GM19043 (cell line): ENCODE data around the gene DHTKD1.

Source experiments
- ATAC-seq: cut with Tn5 transposase; IDR thresholded peaks from one replicate; pipeline ENCODE4 v1.9.1; 2021; ENCODE audit warnings: low read depth; ENCODE audit not compliant: unreplicated experiment

DHTKD1 gene, protein sequence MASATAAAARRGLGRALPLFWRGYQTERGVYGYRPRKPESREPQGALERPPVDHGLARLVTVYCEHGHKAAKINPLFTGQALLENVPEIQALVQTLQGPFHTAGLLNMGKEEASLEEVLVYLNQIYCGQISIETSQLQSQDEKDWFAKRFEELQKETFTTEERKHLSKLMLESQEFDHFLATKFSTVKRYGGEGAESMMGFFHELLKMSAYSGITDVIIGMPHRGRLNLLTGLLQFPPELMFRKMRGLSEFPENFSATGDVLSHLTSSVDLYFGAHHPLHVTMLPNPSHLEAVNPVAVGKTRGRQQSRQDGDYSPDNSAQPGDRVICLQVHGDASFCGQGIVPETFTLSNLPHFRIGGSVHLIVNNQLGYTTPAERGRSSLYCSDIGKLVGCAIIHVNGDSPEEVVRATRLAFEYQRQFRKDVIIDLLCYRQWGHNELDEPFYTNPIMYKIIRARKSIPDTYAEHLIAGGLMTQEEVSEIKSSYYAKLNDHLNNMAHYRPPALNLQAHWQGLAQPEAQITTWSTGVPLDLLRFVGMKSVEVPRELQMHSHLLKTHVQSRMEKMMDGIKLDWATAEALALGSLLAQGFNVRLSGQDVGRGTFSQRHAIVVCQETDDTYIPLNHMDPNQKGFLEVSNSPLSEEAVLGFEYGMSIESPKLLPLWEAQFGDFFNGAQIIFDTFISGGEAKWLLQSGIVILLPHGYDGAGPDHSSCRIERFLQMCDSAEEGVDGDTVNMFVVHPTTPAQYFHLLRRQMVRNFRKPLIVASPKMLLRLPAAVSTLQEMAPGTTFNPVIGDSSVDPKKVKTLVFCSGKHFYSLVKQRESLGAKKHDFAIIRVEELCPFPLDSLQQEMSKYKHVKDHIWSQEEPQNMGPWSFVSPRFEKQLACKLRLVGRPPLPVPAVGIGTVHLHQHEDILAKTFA

DNA sequence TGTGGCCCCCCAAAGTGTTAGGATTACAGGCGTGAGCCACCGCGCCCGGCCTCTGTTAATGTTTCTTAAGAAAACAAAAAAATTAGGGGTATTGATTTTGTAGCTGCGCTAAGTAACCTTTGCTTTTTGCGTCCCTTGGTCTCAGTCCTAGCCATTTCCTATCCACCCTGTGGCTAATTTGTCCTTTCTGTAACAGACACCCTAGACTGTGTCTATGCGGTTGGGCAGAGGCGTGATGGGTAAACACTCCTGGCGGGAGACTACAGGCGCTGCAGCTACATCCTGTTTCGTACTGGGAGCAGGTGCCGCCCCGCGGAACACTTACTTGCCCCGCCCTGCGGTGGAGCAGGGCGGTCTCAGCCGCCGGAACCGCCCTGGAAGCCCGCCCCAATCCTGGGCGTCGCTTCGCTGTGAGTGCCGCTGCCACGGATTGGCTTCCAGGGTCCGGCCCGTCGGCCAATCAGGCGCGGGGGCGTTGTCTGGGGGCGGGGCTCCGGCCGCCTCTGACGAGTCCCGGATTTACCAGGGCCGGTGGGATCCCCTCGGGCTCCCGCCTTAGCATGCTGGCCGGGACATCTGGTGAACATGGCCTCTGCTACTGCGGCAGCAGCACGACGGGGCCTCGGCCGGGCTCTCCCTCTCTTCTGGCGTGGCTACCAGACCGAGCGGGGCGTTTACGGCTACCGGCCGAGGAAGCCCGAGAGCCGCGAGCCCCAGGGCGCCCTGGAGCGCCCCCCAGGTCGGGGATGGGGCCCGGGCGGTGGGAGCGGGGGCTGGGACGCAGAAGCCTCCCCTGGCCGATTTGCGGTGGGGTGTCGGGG is at the start of gene DHTKD1:
Gene DHTKD1 (plus strand): TSS at position 506 of the 821 bp plus-strand sequence. CDS start 80 bp downstream, at position 586.
- peak; percentile 97 for ATAC-seq

DNA sequence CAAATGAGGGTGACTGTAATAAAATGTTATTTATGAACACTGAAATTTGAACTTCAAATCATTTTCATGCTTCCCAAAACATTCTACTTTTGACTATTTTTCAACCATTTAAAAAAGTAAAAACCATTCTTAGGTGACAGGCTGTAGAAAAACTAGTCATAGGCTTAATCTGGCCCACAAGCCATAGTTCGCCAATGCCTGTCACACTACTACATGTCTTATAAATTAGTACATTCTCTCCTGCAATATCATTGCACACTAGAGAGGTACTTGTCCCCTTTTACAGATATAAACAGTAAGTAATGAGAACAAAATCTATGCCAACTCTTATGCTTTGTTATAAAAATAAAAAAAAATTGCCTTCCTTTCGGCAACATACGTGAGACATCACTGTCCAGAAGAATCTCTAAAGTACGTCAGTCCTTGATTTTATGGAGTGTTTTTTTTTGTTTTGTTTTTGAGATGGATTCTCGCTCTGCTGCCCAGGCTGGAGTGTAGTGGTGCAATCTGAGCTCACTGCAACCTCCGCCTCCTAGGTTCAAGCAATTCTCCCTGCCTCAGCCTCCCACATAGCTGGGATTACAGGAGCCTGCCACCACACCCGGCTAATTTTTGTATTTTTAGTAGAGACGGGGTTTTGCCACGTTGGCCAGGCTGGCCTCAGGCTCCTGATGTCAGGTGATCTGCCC is 49.3 kb upstream of the DHTKD1 start:
- no peak for ATAC-seq

DNA sequence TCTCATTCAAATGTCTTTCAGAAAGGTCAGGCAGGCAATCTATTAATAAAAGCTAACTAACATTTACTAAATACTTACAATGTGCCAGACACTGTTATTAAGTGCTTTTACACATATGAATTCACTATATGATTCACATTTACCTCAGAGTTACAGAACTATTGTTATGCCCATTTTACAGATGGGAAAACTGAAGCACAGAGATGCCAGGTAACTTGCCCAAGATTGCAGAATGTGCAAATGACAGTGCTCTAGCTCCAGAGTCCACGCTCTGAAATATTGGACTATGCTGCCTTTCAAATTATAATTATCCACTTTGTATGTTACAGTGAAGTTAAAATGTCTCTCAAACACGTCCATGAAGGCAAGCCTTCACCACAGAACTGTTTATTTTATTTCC is 48.2 kb upstream of the DHTKD1 start:
- ATAC-seq = no peak

DNA sequence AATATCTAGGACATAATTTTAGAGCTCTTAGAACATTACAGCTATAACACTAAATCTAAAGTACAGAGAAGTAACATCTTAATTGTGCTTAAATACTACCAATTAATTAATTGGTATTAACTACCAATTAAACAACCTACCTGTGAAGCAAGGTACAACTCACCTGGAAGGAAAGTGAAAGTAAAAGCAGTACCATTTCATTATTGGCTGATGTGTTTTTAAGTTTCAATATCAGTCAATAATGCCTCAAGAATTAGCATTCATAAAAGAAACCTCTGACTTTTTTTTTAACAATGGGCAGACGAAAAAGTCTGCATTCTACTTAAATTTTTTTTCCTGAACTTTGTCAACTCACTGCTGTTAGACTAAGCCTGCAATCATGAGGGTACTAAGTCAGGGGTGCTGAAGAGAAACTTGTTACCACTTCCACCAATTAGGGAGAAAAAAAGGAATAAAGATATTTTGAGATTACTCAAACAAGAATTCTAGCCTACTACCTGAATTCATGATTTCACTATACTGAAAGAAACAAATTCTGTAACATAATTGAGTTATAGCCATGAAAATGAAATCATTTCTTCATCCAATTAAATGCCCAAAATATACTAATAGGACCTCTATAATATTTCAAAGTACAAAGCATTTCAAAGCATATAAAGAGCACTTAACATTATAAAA is 46.0 kb upstream of the DHTKD1 start:
- no peak for ATAC-seq

DNA sequence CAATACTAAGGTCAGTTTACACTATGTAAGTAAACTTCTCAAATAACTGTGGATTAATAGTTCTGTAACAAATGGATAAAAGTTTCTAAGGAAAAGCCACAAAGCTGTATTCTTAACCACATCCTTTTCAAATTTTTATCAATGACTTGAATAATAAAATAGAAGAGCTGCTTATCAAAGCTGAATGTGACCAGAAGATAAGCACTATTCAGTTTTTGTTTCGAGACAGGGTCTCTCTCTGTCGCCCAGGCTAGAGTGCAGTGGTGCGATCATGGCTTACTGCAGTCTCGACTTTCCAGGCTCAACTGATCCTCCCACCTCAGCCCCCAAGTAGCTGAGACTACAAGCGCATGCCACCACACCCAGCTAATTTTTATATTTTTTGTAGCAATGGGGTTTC is 43.2 kb upstream of the DHTKD1 start:
- ATAC-seq = no peak

DNA sequence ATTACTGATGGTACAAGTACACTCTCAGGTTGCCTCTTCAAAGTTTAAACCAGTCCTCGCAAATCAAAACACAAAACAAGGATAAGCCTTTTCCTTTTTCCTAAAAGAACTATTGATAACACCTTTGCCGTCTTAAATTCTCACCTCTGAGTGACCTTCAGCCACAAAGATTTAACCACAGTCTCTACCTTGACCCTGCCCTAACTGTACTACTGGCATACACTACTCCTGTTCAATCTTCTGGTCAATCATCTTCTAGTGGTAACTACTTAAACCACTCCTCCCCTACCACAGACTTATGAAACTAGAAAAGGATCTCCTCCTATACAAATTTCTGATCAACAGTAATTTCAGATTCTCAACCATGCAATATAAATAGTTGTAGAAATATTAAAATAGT is 41.2 kb upstream of the DHTKD1 start:
- peak; percentile 99 for ATAC-seq

DNA sequence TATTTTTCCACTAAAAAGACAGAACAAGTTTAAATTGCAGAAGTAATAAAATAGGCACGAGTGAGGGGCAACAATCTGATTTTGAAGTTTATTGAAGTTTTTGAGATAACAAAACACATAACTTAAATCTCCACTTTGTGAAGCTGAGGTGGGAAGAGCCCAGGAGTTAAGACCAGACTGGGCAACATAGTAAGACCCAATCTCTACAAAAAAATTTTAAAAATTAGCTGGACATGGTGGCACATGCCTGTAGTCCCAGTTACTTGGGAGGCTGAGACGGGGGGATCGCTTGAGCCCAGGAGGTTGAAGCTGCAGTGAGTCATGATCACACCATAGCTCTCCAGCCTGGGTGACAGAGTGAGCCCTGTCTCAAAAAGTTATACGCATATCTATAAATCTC is 37.4 kb upstream of the DHTKD1 start:
- no peak for ATAC-seq

GRCh38 chr10:12036073-12036655 is 32.6 kb upstream of the DHTKD1 start:
- no peak for ATAC-seq

- no peak for ATAC-seq
Observed at GRCh38 chr10:12041766-12042408, 26.9 kb upstream of the DHTKD1 start.

DNA sequence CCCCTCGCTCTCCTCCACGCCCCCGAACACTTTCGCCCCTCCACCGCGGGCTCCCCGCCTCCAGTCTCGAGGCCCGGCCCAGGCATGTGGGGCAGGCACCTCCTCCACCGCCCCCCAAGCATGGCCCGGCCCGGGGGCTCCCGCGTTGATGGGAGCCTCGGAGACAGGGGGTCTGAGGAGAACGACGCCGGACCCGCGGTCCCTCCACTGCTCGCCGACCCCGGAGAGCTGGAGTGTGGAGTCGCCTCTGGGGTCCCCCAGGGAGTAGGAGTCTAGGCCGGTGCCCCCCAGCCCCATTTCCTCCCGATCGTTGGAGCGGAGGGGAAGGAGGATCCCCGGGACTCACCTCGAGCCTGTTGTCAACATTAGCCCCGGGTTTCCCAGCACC is 26.4 kb upstream of the DHTKD1 start:
- ATAC-seq = peak; percentile 1

DNA sequence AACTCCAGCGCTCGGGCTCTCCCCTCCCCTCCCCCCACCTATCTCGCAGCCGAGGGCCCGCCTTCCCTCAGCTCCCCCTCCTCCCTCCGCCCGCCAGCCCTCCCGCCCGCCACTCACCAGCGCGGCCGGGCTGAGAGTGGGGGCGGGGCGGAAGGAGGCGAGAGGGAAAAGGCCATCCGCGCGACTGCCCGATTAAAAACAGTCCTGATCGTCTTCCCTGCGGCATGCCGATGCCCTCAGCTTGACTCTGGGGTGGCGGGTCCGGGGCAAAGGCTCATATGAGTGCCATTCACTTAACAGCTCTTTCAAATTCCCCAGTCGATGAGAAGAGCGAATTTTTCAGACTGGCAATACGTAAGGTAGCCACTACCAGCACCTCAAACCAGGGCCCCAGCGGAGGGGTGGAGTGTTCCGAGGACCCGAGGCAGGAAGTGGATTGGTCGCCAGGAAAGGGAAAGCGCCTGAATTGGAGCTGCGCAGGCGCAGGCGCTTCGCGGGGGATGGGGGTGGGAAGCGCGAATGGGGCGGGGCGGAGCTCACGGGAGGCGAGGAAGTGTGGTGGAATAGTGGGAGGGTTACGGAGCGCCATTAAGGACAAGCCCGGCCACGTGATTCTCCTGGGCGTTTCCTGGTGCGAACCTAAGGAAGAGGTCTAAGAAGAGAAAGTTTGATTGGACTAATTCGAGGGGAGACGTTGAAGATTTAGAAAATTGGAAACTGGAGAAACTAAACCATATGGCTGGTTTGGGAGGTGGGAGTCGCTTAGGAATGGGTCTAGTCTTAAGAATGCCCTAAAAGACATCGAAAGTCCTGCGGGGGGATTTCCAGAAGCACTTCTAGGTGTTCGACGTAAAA is 25.7 kb upstream of the DHTKD1 start, which contains the start of gene UPF2:
Gene UPF2 (minus strand): TSS at position 13 of the 855 bp plus-strand sequence. CDS start 7,386 bp downstream, outside the sequence.
- ATAC-seq = peak; percentile 51

DNA sequence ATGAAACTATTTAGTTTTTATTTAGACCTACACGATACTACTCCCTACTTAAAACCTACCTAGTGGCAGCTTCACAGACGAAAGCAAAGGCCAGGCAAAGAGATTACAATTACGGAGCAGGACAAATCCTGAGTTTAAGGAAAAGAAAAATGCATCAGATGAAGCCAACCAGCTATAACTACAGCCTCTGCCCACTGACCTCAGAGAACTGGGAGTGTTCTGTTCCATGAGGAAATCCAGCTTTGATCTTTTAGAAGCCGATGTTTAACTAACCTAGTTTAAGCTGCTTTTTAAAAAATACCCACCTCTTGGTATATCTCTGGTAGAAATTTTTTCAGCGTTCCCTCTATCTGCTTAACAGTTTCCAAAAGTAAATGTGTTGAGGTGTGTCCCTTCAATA is 23.2 kb upstream of the DHTKD1 start:
- no peak for ATAC-seq

GRCh38 chr10:12048547-12048946 is 20.2 kb upstream of the DHTKD1 start:
- ATAC-seq = no peak

DNA sequence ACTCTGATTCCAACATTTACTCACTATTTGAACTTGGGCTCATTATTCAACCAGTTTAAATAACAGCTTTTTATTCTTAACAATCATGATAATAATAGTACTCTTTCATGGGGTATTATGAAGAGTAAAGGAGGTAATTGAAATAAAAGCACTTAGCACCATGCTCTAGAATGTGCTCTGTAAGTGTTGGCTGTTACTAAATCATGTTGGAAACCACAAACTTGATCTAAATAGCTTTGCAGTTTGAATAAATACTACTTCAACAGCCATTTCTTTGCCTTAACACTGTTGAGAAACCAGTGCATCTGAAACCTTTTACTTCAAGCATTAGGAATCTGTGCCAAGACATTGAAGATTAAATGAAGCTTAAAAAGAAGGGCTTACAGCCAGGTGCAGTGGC is 18.2 kb upstream of the DHTKD1 start:
- ATAC-seq = no peak

DNA sequence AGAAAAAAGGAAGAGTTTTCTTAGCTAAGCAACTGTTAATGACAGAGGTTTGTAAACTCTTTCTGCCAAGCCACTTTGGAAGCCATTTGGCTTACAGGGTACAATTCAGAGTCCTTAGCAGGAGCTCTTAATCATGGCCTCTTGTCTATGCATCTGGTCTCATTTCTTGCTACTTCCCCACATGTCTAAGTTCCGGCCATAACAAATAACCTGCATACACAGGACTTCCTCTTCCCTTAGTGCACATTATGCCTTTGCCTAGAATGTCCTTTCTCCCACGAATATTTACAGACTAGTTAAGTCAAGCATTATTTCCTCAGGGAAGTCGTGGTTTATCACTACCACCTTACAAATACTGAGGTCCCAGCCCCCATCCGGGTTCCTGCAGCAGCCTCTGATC is 17.5 kb upstream of the DHTKD1 start:
- ATAC-seq = no peak

- ATAC-seq = no peak
Observed at GRCh38 chr10:12055732-12056131, 13.0 kb upstream of the DHTKD1 start.

- no peak for ATAC-seq
Observed at GRCh38 chr10:12056748-12057147, 12.0 kb upstream of the DHTKD1 start.

DNA sequence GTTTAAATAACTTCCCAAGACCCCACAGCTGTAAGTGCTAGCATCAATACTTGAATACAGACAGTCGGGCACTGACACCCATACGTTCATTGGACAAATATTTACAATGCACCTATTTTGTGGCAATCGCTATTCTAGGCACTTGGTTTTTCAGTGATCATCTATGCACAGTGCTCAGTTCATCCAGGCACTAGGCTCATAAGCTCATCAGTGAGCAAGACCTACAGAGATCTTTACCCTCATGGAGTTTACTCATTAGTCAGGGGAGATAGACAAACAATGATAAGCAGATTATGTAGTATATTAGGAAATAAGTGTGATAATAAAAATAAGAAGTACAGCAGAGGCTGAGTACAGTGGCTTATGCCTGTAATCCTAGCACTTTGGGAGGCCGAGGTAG is 7.6 kb upstream of the DHTKD1 start:
- no peak for ATAC-seq
